NK-92 (cell line): Measurements from ENCODE around the gene TULP4.
"Not testable (repeated sequence)": the region's sequence is repeated elsewhere in the genome, so short reads cannot be mapped to it uniquely, and the experiment has no call there.

Experiments
- DNase-seq: peaks from one replicate; lab custom pipeline; 2025; ENCODE audit not compliant: unreplicated experiment; lab: John Stamatoyannopoulos, UW

The TULP4 gene

GRCh38 chr6:158387036-158387435, 74.8 kb downstream of the TULP4 start:
- no peak for DNase-seq

GRCh38 chr6:158387578-158387977, 75.3 kb downstream of the TULP4 start:
- DNase-seq = no peak

- no peak for DNase-seq
These were observed 76.5 kb downstream of the TULP4 start for GRCh38 chr6:158388727-158389126.

- no peak for DNase-seq
These were observed 77.1 kb downstream of the TULP4 start for GRCh38 chr6:158389193-158389919.

DNA sequence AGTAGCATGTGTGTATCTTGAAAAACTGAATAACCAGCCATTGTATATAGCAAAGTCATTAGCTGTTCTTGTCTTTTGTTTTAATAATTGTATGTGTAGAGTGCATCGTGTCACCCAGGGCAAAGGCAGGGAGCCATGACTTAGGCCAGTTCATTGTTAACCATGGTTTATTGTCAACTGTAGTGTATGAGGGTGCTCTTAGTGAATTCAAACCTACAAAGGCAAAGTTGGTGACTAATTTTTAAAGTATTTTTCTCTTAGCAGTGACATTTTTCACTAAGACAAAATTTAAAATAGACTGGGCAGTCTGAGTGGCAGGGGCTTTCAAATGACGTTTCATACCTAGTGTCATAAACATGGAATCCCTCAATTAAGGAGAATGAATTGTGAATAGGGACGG, 79.0 kb downstream of the TULP4 start:
- no peak for DNase-seq

DNA sequence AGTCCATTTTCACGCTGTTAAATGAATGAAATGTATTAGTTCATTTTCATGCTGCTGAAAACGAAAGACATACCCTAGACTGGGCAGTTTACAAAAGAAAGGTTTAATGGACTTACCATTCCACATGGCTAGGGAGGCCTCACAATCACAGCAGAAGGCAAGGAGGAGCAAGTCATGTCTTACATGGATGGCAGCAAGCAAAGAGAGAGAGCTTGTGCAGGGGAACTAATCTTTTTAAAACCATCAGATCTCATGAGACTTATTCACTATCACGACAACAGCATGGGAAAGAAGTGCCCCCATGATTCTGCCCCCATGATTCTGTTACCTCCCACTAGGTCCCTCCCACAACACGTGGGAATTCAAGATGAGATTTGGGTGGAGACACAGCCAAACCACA, 79.7 kb downstream of the TULP4 start:
- not testable (repeated sequence) for DNase-seq

DNA sequence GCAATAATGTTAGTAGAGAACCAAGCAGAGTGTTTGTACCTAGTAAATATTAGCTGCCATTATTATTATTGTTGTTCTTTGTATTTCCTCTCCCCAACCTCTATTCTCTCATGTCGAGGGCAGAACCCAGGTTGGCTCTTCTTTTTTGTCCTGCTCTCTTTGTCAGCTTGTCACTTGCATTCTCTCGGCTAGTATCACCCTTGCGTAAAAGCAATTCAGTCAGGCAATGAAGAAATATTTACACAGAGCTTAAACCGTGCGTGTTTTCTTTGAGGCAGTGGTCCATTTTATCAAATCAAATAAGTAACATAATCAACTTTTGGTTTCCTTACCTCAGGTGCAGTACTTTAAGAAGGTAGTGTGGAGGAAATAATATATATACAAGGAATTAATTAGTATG, 83.9 kb downstream of the TULP4 start:
- no peak for DNase-seq

DNA sequence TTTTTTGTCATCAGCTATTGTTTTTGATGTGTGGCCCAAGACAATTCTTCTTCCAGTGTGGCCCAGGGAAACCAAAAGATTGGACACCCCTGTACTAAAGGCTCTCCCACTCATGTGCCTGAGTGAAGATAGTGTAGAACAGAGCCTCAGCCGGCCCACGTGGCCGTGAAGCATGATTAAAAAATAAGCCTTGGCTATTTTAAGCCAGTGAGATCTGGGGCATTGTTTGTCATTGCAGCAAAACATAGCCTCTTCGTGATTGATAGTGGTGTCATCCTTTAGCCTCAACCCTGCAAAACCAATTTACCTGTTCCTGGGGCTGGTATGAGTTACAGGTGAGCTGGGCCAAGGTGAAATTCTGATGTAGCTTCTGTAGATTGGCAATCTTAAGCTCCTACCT, 85.3 kb downstream of the TULP4 start:
- DNase-seq = no peak

DNA sequence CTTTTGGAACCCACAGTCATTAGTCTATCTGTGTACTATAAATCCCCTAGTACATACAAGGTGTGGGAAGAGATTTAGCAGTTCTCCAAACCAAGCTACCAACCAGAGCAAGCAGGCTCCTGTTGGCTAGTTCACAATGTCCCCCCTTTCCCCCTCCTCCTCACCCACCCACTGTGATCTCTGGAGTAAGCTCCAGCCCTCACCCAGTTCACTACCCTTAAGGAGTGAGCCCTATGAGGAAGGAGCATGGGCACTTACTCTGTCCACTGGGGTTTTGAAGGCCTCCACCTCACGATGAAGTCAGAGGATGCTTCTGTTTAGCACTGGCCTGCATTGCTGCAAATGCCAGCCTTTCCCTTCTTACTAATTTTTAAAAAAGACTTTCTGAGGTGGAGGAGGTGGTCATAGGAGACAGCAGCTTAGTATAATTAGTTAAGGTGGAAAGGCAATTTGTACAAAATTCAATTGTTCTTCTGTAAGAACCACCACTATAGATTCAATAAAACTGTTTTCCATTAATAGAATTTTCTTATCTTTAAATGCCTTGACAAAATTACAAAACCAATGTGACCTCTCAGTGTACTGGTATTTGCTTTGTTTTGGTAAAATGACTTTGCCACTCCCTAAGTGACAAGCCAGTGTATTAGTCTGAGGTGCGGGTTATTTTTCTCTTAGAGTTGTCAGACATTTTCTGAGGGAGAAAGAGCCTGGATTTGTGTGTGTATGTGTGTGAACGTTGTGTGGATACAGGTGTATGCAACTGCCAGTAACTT, 86.2 kb downstream of the TULP4 start:
- no peak for DNase-seq

GRCh38 chr6:158399040-158399700, 86.9 kb downstream of the TULP4 start:
- DNase-seq = no peak

DNA sequence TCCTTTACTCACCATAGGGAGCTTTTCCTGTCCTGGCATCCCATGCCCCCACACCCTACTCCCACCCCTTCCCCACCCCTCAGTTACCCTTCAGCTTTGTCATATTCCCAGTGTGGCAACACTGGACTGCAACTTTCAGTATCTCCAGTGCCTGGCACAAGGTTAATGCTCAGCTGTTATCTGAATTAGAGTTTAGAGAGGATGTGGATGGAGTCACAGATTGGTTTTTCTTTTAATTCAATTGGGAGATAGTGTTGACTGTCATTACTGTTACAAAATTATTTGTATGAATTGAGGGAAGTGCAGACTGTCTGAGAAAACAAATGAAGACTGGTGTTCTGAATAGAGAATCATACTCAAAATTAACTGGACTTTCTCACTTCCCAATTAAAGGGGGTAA, 89.9 kb downstream of the TULP4 start:
- DNase-seq = no peak

GRCh38 chr6:158405321-158405831, 93.1 kb downstream of the TULP4 start:
- not testable (repeated sequence) for DNase-seq

- DNase-seq = no peak
These were observed 93.7 kb downstream of the TULP4 start for GRCh38 chr6:158405933-158406332.

DNA sequence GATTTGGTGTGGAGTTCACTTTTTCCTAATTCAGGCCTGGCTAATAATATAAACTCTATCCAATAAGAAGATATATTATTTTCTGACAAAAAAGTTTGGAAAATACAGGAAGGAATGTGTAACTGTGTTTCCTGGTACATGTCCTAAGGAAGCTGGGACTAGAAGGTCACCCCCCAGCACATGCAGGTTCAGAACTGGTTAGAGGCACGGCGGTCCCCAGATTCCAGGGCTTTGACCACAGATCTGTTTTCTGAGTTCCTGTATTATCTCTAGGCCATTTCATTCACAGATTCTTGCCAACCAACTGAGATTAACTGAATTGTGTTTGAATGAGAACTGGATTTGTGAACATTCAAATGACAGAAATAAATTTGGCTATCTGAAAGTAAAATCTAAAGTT, 94.5 kb downstream of the TULP4 start:
- no peak for DNase-seq

GRCh38 chr6:158408013-158408412, 95.7 kb downstream of the TULP4 start:
- DNase-seq = no peak

GRCh38 chr6:158408552-158409130, 96.4 kb downstream of the TULP4 start:
- DNase-seq = no peak

- no peak for DNase-seq
These were observed 97.2 kb downstream of the TULP4 start for GRCh38 chr6:158409451-158409850.

- no peak for DNase-seq
These were observed 98.5 kb downstream of the TULP4 start for GRCh38 chr6:158410784-158411183.

GRCh38 chr6:158411998-158412397, 99.7 kb downstream of the TULP4 start:
- no peak for DNase-seq

DNA sequence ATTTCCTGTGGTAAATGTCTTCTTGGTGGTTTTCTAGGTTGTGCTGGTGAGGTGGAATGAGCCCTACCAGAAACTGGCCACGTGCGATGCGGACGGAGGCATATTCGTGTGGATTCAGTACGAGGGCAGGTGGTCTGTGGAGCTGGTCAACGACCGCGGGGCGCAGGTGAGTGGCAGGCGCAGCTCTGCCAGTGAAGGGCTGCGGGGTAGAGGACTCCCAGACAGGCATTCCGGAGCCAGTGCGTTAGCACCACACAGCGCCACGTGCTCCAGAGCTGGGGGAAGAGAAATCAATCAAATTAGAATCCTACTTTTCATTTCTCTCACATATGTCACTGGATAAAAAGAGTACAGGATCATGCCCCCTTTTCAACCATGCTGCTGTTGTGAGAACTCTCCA, 100.8 kb downstream of the TULP4 start:
- no peak for DNase-seq

GRCh38 chr6:158413814-158414565, 101.7 kb downstream of the TULP4 start:
- no peak for DNase-seq
